Mammary epithelial cell (primary cell): ENCODE data around the gene ADARB1.

Experiments
- CTCF ChIP-seq, 2 donors: IDR thresholded peaks in 1 of 2; conservative IDR thresholded peaks in 1 of 2; 2 replicates each; pipeline ENCODE4 v1.5.1; 2011 to 2012; ENCODE audit warnings: inconsistent platforms in 2 of 2, low read length in 2 of 2, mild to moderate bottlenecking in 2 of 2, control low read depth in 1 of 2, low read depth in 1 of 2; ENCODE audit not compliant: insufficient read depth in 1 of 2; ENCODE audit errors: extremely low read depth in 1 of 2
- EZH2 ChIP-seq: IDR thresholded peaks from 2 replicates; pipeline ENCODE4 v1.6.1; 2012; ENCODE audit warnings: low read length, inconsistent platforms, borderline replicate concordance

DNA sequence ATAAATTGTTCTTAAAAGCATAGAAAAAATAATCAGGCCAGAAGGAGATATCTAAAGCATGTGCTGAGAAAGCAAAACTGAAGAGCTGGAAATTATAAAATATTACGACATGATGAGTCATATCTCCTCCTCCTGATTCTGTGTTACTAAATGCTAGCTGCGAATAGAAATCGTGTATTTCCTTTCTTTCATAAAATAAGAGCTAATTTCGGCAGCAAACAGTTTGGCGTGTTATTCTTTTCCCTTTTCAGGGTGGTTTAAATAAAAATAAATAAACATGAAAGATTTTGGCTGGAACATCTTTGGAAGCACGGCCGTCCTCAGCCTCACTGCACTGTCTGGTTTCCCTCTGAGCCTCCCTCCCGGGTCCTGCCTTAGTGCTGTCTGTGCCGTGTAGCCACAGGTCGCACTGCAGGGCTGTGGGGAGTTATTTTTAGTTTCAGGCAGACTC, 56.0 kb downstream of the ADARB1 start:
- TF ChIP-seq CTCF (conservative IDR thresholded peaks at IDR 0.05 in 1 of 2, IDR thresholded peaks at IDR 0.05 in 1 of 2; ENCODE audit: extremely low read depth in 1 of 2, insufficient read depth in 1 of 2, low read depth in 1 of 2, low read length in 2 of 2) (no peak), EZH2 (no peak)
